Loucy (cell line): Measurements from ENCODE around the gene ZNF831.

Experiments used
- CTCF ChIP-seq: fragments of 200-600 bp; sonication (generic); conservative IDR thresholded peaks from 2 replicates; pipeline ENCODE4 v1.5.1; 2014; ENCODE audit warnings: mild to moderate bottlenecking, antibody characterized with exemption, low read length
- EZH2phosphoT487 ChIP-seq: fragments of 200-600 bp; IDR thresholded peaks from 2 replicates; pipeline ENCODE4 v1.6.1; 2018; ENCODE audit warnings: antibody characterized with exemption, mild to moderate bottlenecking, moderate library complexity, borderline replicate concordance

- TF ChIP-seq CTCF (no peak), EZH2phosphoT487 (no peak)
These were observed 55.6 kb downstream of the ZNF831 start for GRCh38 chr20:59219211-59219610.
